Measurements from ENCODE around the gene HOXD10. TPM values are rescaled to one million over a fixed set of nuclear protein-coding genes. Genes with fewer than 3 reads are reported as not detected.

The HOXD10 gene
- total RNA-seq, 1 donor from 2014 or later: not detected

DNA sequence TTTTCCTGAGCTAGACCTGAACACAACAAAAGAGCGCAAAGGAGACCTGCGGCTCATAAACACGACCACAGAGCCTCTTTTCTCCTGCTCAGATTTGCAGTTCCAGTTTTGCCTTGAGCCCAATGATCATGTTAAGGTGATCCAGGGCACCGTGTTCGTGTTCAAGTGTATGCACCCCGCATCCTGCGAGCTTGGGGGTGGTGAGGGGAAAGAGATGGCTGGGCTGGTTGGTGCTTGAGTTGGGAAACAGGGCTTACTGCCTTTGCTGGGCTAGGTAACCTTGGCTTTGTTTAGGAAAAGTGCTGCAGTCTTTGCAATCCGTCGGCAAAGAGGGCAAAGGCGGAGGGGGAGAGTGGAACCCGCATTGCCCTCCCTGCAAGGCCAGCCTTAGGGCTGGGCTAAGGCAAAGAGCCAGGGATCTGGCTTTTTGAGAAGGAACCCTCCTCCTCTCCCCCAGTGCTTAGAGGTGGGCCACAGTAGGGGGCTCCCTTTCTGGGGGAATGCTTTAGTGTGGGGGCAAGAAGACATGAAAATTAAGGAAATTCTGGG lies 1.3 kb downstream of the HOXD10 start:
- Histone ChIP-seq H3K36me3 (no peaks in the 10 kb centered on the region), H3K9me3 (no peaks in the 10 kb centered on the region), H3K4me1 (peaks cover 7 to 12% of the 10 kb centered on the region in 2 donors), H3K4me3 (no peak overlapping the region), H3K27ac (no peak overlapping the region), H3K27me3 (peaks cover 40% of the 10 kb centered on the region)
- TF ChIP-seq, protein P1, sequence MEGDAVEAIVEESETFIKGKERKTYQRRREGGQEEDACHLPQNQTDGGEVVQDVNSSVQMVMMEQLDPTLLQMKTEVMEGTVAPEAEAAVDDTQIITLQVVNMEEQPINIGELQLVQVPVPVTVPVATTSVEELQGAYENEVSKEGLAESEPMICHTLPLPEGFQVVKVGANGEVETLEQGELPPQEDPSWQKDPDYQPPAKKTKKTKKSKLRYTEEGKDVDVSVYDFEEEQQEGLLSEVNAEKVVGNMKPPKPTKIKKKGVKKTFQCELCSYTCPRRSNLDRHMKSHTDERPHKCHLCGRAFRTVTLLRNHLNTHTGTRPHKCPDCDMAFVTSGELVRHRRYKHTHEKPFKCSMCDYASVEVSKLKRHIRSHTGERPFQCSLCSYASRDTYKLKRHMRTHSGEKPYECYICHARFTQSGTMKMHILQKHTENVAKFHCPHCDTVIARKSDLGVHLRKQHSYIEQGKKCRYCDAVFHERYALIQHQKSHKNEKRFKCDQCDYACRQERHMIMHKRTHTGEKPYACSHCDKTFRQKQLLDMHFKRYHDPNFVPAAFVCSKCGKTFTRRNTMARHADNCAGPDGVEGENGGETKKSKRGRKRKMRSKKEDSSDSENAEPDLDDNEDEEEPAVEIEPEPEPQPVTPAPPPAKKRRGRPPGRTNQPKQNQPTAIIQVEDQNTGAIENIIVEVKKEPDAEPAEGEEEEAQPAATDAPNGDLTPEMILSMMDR (IDR thresholded peaks at IDR 0.05): no peak
- intact Hi-C loops (cut with DNase I): no loop called here
- no peak for DNase-seq (ENCODE audit: low spot score in 2 of 2)

DNA sequence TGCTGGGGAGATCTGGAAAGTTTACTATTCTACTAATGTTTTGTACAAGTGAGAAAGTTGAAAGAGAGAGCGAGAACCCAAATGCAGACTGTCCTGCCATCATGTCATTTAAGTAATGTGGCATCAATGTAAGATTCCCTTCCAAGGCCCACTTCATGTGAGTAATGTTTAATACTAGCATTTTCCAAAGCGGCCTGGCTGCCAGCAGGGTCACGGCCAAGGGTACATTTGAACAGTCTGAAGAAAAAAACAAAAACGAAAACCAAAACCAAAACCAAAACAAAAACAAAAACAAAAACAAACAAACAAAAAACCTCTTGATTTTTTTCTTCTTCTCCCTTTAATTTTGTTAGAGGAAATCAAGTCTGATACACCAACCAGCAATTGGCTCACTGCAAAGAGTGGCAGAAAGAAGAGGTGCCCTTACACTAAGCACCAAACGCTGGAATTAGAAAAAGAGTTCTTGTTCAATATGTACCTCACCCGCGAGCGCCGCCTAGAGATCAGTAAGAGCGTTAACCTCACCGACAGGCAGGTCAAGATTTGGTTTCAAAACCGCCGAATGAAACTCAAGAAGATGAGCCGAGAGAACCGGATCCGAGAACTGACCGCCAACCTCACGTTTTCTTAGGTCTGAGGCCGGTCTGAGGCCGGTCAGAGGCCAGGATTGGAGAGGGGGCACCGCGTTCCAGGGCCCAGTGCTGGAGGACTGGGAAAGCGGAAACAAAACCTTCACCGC lies 2.2 kb downstream of the HOXD10 start:
- Histone ChIP-seq H3K27ac (no peak overlapping the region), H3K4me3 (no peak overlapping the region), H3K4me1 (peaks cover 11 to 17% of the 10 kb centered on the region in 2 donors), H3K27me3 (peaks cover 35% of the 10 kb centered on the region), H3K9me3 (no peaks in the 10 kb centered on the region), H3K36me3 (no peaks in the 10 kb centered on the region)
- intact Hi-C loops (cut with DNase I): no loop called here
- peak in 1 of 2 donors; percentile 64 for DNase-seq (ENCODE audit: low spot score in 2 of 2)
- TF ChIP-seq, protein P1 (IDR thresholded peaks at IDR 0.05): peak in 1 of 3 experiments; percentile 15

DNA sequence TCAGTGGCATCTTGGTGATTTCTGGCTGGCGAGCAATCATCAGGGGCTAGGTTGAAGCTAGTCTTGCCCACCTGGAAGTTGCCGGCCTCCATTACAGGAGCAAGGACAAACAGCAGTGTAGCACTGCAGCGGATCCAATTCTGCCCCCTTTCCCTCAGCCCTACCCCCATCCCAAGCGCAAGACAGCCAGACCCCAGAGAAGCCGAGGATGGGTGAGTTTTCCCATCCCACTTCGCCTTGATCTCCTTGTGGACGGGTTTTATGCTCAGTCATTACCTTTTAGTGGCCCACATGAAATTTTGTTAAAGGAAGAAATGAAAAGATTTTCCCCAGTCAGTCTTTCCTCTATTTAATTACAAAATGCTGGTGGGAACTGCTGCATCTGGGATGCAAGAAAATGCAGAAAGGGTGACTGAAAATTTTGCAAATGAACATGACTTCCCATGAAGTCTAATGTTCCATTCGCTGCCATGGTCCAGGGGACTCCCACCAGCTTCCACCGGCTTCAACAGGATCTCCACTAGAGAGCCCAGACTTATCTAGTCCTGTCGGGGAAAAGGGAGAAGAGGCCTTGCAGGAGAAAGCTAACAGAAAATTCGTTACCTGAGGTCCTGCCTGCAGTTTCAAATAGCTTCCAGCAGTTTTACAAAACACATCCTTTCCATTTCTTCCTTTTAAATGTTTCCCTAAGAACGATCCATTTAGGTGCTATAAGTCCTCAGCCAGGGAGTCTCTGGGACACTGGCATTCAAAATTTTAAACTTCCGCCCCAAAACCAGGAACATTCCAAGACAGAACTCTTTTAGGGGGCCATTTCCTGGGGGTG lies 4.0 kb downstream of the HOXD10 start:
- intact Hi-C loops (cut with DNase I): loop anchor here (5.0 to 10.0 kb wide), 2 partner anchors 38 to 1214 kb away; partner anchors contain the start of gene EVX2
- H3K4me3 ChIP-seq: no peak overlapping the region
- DNase-seq (ENCODE audit: low spot score in 2 of 2): peak in 1 of 2 donors; percentile 37
- no peaks in the 10 kb centered on the region for H3K36me3 ChIP-seq
- no peak overlapping the region for H3K27ac ChIP-seq
- H3K4me1 ChIP-seq: peaks cover 11 to 17% of the 10 kb centered on the region in 2 donors
- H3K27me3 ChIP-seq: peaks cover 35% of the 10 kb centered on the region
- TF ChIP-seq, protein P1 (IDR thresholded peaks at IDR 0.05): no peak
- H3K9me3 ChIP-seq: no peaks in the 10 kb centered on the region

DNA sequence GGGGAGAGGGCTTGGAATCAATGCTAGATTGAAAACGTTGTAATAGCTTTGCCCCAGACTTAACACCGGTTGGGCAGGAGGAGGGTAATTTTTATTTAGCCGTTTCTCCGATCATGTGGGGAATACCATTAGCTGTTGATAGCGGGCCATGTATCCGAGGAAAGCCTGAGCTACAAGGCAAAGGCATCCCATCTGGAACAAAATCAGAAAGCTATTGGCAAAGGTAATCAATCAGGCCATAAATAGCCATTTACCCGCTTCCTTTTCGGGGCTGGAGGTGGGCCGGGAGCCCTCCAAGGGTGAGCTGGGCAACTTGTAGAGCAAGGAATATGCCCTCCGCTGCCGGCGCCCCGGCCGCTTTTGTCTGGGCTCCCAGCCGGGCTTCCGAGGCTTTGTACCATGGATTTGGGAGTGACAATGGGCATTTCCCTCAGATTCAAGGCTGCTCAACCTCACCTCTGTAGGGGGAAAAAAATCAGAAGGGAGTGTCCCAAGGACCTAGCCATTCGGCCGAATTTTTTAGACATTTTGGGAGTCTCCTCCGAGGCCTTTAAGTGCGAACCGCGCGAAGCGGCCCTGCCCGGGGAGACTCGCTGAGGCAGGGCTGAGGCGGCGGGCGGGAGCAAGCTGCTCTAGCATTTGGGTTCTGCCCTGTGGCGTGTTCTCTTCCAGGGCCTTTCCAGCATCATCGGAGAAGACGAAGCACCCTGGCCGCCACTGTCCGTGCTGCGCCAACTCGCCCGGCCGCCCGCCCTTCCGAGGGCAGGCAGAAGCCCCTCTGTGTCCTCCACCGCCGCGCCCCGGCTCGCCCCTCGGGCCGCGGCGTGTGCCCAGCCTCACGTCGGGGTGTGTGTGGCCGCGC lies 4.8 kb downstream of the HOXD10 start:
- TF ChIP-seq, protein P1 (IDR thresholded peaks at IDR 0.05): no peak
- peaks cover 11 to 13% of the 10 kb centered on the region in 2 donors for H3K4me1 ChIP-seq
- H3K9me3 ChIP-seq: no peaks in the 10 kb centered on the region
- no peak overlapping the region for H3K27ac ChIP-seq
- no peaks in the 10 kb centered on the region for H3K36me3 ChIP-seq
- H3K27me3 ChIP-seq: peaks cover 27% of the 10 kb centered on the region
- intact Hi-C loops (cut with DNase I): loop anchor here (5.0 to 10.0 kb wide), 2 partner anchors 39 to 1213 kb away; partner anchors contain the start of gene EVX2
- H3K4me3 ChIP-seq: peak overlapping the region; percentile 67 to 81
- DNase-seq (ENCODE audit: low spot score in 2 of 2): peak in 1 of 2 donors; percentile 59

All from ascending aorta (tissue), 2 donors.